ENCODE data around the gene ZYX.
A peak's percentile ranks its signal among the peaks of the same experiment; 100 is the strongest.

The ZYX gene

GRCh38 chr7:143363016-143363937, 17.9 kb upstream of the ZYX start:
- no peak for DNase-seq

GRCh38 chr7:143367972-143368371, 13.2 kb upstream of the ZYX start:
- DNase-seq, result no peak

DNA sequence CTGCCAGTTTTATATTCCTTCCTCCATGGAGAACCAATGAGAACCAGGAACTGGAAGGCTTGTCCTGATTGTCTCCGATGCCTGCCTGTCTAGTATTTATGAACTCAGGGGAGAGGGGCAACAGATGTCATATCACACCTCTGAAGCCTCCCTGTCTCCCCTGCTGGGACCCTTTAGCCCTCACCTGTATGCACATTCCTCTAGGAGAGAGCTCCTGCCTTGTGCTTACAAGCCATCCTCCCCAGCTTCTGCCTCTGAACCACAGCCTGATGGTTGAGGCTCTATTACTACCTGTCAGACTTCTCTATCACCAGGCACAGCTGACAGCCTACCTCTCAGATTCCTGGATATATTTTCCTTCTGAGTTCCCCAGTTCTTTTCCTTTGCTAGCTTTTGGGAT, 12.8 kb upstream of the ZYX start:
- DNase-seq, result no peak

- DNase-seq, result no peak
Observed at GRCh38 chr7:143369678-143370651, 11.2 kb upstream of the ZYX start.

- peak; percentile 56 for DNase-seq
Observed at GRCh38 chr7:143372070-143372469, 9.1 kb upstream of the ZYX start.

GRCh38 chr7:143373255-143373794, 7.8 kb upstream of the ZYX start:
- DNase-seq, result no peak

- DNase-seq, result no peak
Observed at GRCh38 chr7:143374561-143374960, 6.6 kb upstream of the ZYX start.

GRCh38 chr7:143375298-143376034, 5.7 kb upstream of the ZYX start:
- DNase-seq, result no peak

DNA sequence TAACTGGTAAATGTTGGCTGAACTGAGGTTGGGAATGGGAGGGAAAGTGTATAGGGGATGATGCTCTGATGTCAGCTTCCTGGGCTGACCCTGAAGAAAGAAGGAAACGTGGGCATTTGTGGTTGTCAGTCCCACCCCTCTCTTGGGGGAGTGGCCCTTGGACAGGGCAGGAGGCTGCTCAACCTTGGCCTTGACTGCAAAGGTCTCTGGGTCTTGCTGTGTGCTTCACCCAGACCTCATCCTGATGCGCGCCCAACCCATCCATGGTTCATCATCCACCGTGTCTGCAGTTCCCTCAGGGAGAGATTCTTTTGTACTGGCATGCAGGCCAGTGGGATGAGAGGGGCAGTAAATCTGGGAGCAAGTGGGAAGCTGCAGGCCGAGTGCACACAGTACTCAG, 4.7 kb upstream of the ZYX start:
- no peak for DNase-seq

DNA sequence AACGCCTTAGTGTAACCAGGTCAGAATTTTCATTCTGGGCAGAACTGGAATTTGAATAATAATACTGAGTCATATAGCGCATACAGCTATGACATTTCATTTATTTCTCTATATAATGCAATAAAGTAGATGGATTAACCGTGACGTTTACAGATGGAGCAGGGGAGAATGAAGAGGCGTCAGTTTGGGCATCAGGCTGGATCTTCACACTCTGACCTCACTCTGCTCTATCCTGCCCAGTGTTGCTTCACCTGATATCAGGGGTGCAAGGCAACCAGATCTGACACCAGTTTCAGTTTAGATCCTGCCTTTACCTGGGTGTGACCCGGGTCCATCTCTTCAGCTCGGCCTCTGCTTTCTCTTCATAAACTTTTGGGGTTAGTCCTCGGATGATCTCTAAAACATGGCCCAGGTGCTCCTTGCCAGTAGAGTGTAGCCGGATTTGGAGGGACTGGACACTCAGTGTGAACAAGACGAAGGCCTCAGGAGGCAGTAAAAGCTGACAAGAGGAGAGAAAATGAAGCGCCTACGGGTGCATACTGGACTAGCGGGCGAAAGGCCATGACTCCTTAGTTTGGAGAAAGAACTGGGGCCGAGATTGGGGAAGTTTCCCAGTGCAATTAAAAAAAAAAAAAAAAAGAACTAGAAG, 1.4 kb upstream of the ZYX start:
- DNase-seq, result no peak

- peak; percentile 68 for DNase-seq
Observed at GRCh38 chr7:143380260-143380645, 892 bp upstream of the ZYX start.

- no peak for DNase-seq
Observed at GRCh38 chr7:143381427-143382125, 431 bp downstream of the ZYX start.

DNA sequence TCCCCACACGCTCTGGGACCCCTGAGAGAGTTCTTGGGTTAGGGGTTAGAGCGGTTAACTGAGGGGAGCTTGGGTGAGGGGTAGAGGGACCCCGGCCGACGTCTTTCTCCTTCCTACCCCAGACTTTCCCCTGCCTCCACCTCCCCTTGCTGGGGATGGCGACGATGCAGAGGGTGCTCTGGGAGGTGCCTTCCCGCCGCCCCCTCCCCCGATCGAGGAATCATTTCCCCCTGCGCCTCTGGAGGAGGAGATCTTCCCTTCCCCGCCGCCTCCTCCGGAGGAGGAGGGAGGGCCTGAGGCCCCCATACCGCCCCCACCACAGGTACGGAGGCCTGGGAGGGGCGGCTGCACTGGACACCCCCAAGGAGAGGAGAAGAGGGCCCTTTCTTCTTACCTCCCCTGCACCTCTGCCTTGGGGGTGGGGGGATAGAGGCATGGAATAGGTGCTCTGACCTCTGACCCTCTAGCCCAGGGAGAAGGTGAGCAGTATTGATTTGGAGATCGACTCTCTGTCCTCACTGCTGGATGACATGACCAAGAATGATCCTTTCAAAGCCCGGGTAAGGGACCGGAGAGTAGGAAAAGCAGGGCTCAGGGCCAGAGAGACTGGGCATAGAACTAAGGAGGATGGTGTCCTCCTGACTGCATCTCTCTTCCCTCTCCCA, 1.1 kb downstream of the ZYX start:
- DNase-seq, result no peak

GRCh38 chr7:143382791-143383641, 1.9 kb downstream of the ZYX start:
- DNase-seq, result no peak

DNA sequence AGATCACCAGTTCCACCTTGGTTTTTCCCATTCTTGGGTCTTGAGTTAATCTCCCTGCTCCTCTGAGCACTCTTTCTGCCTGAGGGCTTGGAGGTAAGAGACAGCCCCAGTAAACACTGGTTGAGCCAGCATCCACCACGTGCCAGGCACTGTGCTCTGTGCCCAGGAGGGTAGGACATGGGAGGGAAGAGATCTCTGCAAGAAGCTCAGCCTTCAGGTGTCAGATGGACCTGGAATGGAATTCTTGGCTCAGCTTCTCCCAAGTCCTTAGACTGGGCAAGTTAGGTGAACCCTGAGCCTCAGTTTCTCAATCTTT, 2.5 kb downstream of the ZYX start:
- DNase-seq, result no peak

DNA sequence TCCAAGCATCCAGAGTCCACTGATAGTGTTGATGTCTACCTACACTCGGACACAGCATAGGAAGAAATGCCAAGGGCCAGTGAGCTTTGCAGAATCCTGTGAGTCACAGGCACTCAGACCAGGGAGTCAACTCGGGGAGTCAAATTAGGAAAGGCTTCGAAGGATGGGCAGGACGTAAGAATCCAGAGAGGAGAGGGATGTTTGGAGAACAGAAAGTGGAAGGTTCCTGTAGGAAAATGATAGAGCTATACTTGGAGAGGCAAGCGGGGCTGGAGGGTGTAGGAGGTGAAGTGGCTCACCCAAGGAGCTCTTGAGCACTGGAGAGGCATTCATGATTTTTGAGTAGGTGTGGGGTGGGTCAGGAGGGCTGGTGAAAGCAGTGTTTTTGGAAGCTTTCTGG, 3.0 kb downstream of the ZYX start:
- DNase-seq, result no peak

- no peak for DNase-seq
Observed at GRCh38 chr7:143384661-143385631, 3.8 kb downstream of the ZYX start.

GRCh38 chr7:143385891-143386781, 5.0 kb downstream of the ZYX start:
- DNase-seq, result no peak

Measured in NCI-H1092 treated with DMSO at 0.1 percent for 48 hours (cell line).